ENCODE measurements around the gene RPH3AL. TPM values are rescaled to one million over a fixed set of nuclear protein-coding genes. Genes with fewer than 3 reads are reported as not detected.
"Not testable (repeated sequence)": the region's sequence is repeated elsewhere in the genome, so short reads cannot be mapped to it uniquely, and the experiment has no call there.

RPH3AL gene
- total and polyA plus RNA-seq, 9 donors, result 5.8 to 43.8 (median 21.0) TPM

DNA sequence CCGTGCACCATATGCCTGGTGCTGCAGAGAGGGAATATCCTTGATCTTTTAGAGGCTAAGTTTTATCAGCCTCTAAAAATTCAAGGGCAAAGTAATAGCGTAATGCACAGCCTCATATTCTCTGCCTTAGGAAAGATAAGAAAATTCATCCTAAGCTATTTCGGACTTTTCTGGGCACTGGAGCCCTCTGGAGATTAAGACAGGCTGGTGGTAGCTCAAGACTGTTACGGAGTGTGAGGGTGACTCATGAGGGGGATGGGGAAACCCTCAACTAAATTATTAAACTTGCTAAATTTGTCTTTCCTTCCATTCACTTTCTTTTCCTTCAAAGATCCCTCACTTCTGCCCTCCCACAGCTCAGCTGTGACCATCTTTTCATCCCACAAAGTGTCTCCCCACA lies 73.3 kb downstream of the RPH3AL start:
- DNase-seq, result peak in 1 of 5 donors; percentile 5
- no peak for TF ChIP-seq POLR2A (IDR thresholded peaks at IDR 0.05)
- TF ChIP-seq, protein P1, sequence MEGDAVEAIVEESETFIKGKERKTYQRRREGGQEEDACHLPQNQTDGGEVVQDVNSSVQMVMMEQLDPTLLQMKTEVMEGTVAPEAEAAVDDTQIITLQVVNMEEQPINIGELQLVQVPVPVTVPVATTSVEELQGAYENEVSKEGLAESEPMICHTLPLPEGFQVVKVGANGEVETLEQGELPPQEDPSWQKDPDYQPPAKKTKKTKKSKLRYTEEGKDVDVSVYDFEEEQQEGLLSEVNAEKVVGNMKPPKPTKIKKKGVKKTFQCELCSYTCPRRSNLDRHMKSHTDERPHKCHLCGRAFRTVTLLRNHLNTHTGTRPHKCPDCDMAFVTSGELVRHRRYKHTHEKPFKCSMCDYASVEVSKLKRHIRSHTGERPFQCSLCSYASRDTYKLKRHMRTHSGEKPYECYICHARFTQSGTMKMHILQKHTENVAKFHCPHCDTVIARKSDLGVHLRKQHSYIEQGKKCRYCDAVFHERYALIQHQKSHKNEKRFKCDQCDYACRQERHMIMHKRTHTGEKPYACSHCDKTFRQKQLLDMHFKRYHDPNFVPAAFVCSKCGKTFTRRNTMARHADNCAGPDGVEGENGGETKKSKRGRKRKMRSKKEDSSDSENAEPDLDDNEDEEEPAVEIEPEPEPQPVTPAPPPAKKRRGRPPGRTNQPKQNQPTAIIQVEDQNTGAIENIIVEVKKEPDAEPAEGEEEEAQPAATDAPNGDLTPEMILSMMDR (IDR thresholded peaks at IDR 0.05), result no peak
- Histone ChIP-seq H3K36me3 (no peaks in the 10 kb centered on the region), H3K27ac (no peak overlapping the region), H3K9me3 (no peaks in the 10 kb centered on the region), H3K27me3 (no peaks in the 10 kb centered on the region), H3K4me3 (no peak overlapping the region), H3K4me1 (ENCODE audit: insufficient read depth) (no peaks in the 10 kb centered on the region)
- intact Hi-C loops (cut with DNase I), result no loop called here
- 33 to 35% (median 34%) methylated on average over 4 of the region's 4 CpGs for WGBS, 3 donors

DNA sequence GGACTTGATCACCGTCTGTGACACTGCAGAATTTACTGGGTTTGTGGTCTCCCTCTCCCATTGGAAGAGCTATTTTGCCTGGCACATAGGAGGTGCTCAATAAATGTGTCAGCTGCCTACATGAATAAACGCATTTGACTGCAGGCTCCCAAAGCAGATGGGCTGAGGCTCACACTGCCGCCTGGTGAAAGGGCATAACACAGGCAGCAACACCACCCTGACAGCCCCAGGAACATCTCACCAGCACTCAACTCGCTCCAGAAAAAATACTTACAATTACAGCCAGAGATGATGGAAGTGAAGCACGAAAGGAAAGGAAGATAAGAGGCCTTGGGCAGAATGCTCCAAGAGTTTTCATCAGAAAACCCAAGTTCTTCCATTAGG lies 73.9 kb downstream of the RPH3AL start:
- no peaks in the 10 kb centered on the region for H3K9me3 ChIP-seq
- H3K4me1 ChIP-seq (ENCODE audit: insufficient read depth), result no peaks in the 10 kb centered on the region
- no peak overlapping the region for H3K4me3 ChIP-seq
- DNase-seq, result peak in 2 of 5 donors; percentile 1 to 2
- WGBS, 3 donors, result 90 to 94% (median 90%) methylated on average over 5 of the region's 5 CpGs
- H3K36me3 ChIP-seq, result no peaks in the 10 kb centered on the region
- TF ChIP-seq POLR2A (IDR thresholded peaks at IDR 0.05), result no peak
- no peak for TF ChIP-seq EP300 (IDR thresholded peaks at IDR 0.05)
- TF ChIP-seq, protein P1 (IDR thresholded peaks at IDR 0.05), result no peak
- intact Hi-C loops (cut with DNase I), result no loop called here
- H3K27ac ChIP-seq, result no peak overlapping the region
- H3K27me3 ChIP-seq, result no peaks in the 10 kb centered on the region

DNA sequence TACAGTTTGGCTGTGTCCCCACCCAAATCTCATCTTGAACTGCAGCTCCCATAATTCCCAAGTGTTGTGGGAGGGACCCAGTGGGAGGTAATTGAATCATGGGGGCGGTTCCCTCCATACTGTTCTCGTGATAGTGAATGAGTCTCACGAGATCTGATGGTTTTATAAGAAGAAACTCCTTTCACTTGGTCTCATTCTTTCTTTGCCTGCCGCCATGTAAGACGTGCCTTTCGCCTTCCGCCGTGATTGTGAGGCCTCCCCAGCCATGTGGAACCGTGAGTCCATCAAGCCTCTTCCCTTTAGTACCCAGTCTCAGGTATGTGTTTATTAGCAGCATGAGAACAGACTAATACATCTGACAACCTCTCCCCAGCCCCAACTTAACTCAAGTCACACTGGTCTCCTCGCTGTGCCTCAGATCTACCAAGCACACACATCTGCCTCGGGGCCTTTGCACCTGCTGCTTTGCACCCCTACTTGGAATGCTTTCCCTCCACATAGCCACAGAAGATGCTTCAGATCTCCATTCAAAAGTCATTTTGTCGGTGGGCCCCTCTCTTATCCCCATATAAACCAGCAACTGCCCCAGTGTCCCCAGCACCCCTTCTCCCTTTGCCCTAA lies 74.4 kb downstream of the RPH3AL start:
- TF ChIP-seq, protein P1 (IDR thresholded peaks at IDR 0.05), result no peak
- TF ChIP-seq POLR2A (IDR thresholded peaks at IDR 0.05) (no peak), EP300 (IDR thresholded peaks at IDR 0.05) (no peak)
- intact Hi-C loops (cut with DNase I), result no loop called here
- Histone ChIP-seq H3K27ac (no peak overlapping the region), H3K36me3 (no peaks in the 10 kb centered on the region), H3K4me1 (ENCODE audit: insufficient read depth) (no peaks in the 10 kb centered on the region), H3K4me3 (no peak overlapping the region), H3K27me3 (no peaks in the 10 kb centered on the region), H3K9me3 (no peaks in the 10 kb centered on the region)
- 88 to 92% (median 89%) methylated on average over 12 of the region's 12 CpGs for WGBS, 3 donors
- peak in 2 of 5 donors; percentile 2 to 3 for DNase-seq

DNA sequence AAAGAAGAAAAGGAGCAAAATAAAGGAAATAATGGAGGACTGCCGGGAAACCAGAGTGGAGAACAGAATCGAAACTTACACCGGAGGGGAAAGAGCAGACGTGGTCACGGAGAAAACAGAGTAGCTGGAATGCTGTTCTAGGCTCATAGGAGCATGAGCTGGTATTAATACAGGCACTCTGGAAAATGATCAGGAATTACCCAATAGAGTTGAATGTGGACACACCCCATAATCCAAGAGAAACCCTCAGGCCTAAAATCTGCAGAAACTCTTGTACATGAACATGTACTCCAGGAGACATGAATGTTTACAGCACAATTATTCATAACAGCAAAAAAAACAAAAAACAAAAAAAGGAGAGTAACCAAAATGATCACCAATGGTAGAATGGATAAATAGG lies 77.7 kb downstream of the RPH3AL start:
- peak in 1 of 5 donors; percentile 2 for DNase-seq
- Histone ChIP-seq H3K4me3 (no peak overlapping the region), H3K27me3 (no peaks in the 10 kb centered on the region), H3K4me1 (ENCODE audit: insufficient read depth) (no peaks in the 10 kb centered on the region), H3K9me3 (no peaks in the 10 kb centered on the region), H3K27ac (no peak overlapping the region), H3K36me3 (no peaks in the 10 kb centered on the region)
- TF ChIP-seq POLR2A (IDR thresholded peaks at IDR 0.05), result no peak
- WGBS, 3 donors, result 93 to 99% (median 96%) methylated on average over 5 of the region's 5 CpGs
- intact Hi-C loops (cut with DNase I), result no loop called here

DNA sequence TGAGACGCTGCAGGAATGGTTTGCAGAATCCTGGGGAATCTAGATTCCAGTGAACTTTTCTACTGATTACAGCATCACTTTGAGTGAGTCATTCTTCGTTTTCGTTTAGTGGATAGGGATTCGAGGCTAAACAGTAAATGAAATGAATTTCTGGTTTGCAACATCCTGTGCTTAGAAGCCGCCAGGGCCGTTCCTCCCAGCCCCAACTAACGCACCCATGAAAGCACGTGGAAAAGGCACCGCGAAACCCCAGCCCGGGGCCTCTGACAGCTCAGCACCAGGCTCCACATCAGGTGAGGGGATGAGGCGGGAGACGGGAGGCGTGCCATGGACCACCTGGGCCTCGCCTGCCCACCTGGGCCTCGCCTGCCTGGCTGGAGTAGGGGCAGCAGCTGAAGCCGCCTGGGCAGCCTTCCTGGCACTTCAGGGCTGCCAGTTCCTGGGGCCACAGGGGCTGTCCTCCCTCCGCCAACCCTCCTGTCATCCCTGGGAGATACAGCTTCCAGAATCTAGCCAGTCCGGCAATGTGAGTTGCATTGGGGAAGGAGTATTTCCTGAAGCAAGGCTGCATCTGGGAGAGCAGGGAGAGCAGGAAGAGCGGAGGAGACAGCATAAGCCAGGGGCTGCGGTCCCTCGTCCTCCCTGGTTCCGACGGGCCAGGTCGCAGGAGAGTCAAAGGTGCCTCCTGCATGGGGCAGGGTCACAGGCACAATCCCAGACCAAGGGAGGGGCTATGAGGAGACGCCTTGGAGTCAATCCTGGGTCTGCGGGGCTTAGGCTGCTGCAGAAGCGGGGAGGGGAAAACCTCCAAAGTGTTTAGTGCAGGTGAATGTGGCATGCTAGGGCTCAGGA lies 78.4 kb downstream of the RPH3AL start:
- Histone ChIP-seq H3K27ac (no peak overlapping the region), H3K9me3 (no peaks in the 10 kb centered on the region), H3K27me3 (no peaks in the 10 kb centered on the region), H3K36me3 (no peaks in the 10 kb centered on the region), H3K4me1 (ENCODE audit: insufficient read depth) (no peaks in the 10 kb centered on the region), H3K4me3 (no peak overlapping the region)
- intact Hi-C loops (cut with DNase I), result no loop called here
- no peak for TF ChIP-seq POLR2A (IDR thresholded peaks at IDR 0.05)
- TF ChIP-seq EP300 (IDR thresholded peaks at IDR 0.05), result no peak
- TF ChIP-seq, protein P1 (IDR thresholded peaks at IDR 0.05), result no peak
- 83 to 88% (median 88%) methylated on average over 27 to 28 of the region's 28 CpGs for WGBS, 3 donors
- DNase-seq, result peak in 3 of 5 donors; percentile 10 to 20 (median 13)

DNA sequence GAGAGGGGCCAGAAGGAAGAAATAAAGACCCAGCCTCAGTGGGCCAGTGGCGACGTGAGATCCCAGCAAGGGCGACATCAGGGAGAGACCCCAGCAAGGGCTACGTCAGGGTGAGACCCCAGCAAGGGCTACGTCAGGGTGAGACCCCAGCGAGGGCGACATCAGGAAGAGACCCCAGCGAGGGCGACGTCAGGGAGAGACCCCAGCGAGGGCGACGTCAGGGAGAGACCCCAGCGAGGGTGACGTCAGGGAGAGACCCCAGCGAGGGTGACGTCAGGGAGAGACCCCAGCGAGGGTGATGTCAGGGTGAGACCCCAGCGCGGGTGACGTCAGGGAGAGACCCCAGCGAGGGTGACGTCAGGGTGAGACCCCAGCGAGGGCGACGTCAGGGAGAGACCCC lies 79.8 kb downstream of the RPH3AL start:
- WGBS, 3 donors, result 79 to 84% (median 83%) methylated on average over 17 to 26 of the region's 26 CpGs
- H3K27ac ChIP-seq; H3K4me3 ChIP-seq; H3K4me1 ChIP-seq (ENCODE audit: insufficient read depth); H3K9me3 ChIP-seq; H3K36me3 ChIP-seq; H3K27me3 ChIP-seq; intact Hi-C loops (cut with DNase I): not testable (repeated sequence)
- DNase-seq, result peak in 2 of 5 donors; percentile 16 to 49

DNA sequence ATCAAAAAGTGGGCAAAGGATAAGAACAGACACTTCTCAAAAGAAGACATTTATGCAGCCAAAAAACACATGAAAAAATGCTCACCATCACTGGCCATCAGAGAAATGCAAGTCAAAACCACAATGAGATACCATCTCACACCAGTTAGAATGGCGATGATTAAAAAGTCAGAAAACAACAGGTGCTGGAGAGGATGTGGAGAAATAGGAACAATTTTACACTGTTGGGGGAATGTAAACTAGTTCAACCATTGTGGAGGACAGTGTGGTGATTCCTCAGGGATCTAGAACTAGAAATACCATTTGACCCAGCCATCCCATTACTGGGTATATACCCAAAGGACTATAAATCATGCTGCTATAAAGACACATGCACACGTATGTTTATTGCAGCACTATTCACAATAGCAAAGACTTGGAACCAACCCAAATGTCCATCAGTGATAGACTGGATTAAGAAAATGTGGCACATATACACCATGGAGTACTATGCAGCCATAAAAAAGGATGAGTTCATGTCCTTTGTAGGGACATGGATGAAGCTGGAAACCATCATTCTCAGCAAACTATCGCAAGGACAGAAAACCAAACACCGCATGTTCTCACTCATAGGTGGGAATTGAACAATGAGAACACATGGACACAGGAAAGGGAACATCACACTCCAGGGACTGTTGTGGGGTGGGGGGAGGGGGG lies 80.5 kb downstream of the RPH3AL start:
- DNase-seq; intact Hi-C loops (cut with DNase I); H3K4me3 ChIP-seq; H3K27me3 ChIP-seq; H3K4me1 ChIP-seq (ENCODE audit: insufficient read depth); H3K27ac ChIP-seq; H3K9me3 ChIP-seq; H3K36me3 ChIP-seq: not testable (repeated sequence)
- WGBS, 3 donors, result 93 to 99% (median 95%) methylated on average over 1 to 4 of the region's 4 CpGs

Data from ovary (tissue), 9 donors.